ENCODE measurements around the gene TRMT44.

DNA sequence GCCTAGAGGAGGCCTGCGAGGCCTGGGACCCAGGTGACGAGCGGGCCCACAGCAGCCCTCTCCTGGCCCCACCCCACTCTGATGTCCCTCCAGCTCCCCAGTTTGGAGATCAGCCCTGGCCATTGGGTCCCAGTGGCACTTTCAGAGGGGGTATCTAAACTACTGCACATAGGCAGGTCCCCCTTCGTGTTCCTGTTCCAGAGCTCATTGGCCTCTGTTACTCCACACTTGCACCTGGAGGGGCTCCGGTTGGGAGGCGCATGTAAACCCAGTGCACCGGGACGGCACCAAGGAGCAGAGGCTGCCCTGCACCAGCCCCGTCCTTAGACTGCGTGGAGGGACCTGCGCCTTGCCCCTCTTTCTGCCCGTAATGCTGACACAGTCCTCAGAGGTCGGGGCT lies 34.3 kb downstream of the TRMT44 start:
- TF ChIP-seq POLR2AphosphoS5 (IDR thresholded peaks at IDR 0.05) (no peak), CTCF (IDR thresholded peaks at IDR 0.05) (no peak), POLR2A (IDR thresholded peaks at IDR 0.05) (no peak)

Data from prostate gland (tissue), 2 donors.